Measurements from ENCODE around the gene DDIAS. TPM values are rescaled to one million over a fixed set of nuclear protein-coding genes. Genes with fewer than 3 reads are reported as not detected.
"Not testable (repeated sequence)": the region's sequence is repeated elsewhere in the genome, so short reads cannot be mapped to it uniquely, and the experiment has no call there.

The DDIAS gene
- total RNA-seq, 4 donors from 2014 or later = 0.17 to 1.6 (median 0.52) TPM; not detected in 1

GRCh38 chr11:82936261-82936660 lies 34.7 kb downstream of the DDIAS start:
- no peak for DNase-seq (ENCODE audit: extremely low spot score)
- 89% methylated on average over 3 of the region's 3 CpGs for WGBS

GRCh38 chr11:82937554-82937953 lies 36.0 kb downstream of the DDIAS start:
- Histone ChIP-seq H3K9me3 (no peaks in the 10 kb centered on the region), H3K4me1 (no peaks in the 10 kb centered on the region), H3K36me3 (no peaks in the 10 kb centered on the region), H3K4me3 (no peak overlapping the region), H3K27ac (replicated peaks in 1 of 4) (no peak overlapping the region), H3K27me3 (no peaks in the 10 kb centered on the region)
- 96% methylated on average over 2 of the region's 2 CpGs for WGBS
- intact Hi-C loops (cut with DNase I) = no loop called here
- no peak for TF ChIP-seq EP300 (IDR thresholded peaks at IDR 0.05)
- no peak for TF ChIP-seq POLR2AphosphoS5 (IDR thresholded peaks at IDR 0.05)
- TF ChIP-seq CTCF (IDR thresholded peaks at IDR 0.05) = no peak
- no peak for TF ChIP-seq POLR2A (IDR thresholded peaks at IDR 0.05; ENCODE audit: low read depth)
- no peak for DNase-seq (ENCODE audit: extremely low spot score)

More at GRCh38 chr11:82936261-82936660, 34.7 kb downstream of the DDIAS start:
- intact Hi-C loops (cut with DNase I) = no loop called here
- no peak overlapping the region for H3K27ac ChIP-seq (replicated peaks in 1 of 4)
- no peak for TF ChIP-seq POLR2AphosphoS5 (IDR thresholded peaks at IDR 0.05)
- TF ChIP-seq EP300 (IDR thresholded peaks at IDR 0.05) = no peak
- no peak for TF ChIP-seq CTCF (IDR thresholded peaks at IDR 0.05)
- no peak for TF ChIP-seq POLR2A (IDR thresholded peaks at IDR 0.05; ENCODE audit: low read depth)
- no peaks in the 10 kb centered on the region for H3K9me3 ChIP-seq
- no peaks in the 10 kb centered on the region for H3K4me1 ChIP-seq
- H3K36me3 ChIP-seq = no peaks in the 10 kb centered on the region
- no peak overlapping the region for H3K4me3 ChIP-seq
- no peaks in the 10 kb centered on the region for H3K27me3 ChIP-seq

GRCh38 chr11:82939456-82939855 lies 37.9 kb downstream of the DDIAS start:
- H3K4me1 ChIP-seq = no peaks in the 10 kb centered on the region
- H3K9me3 ChIP-seq = no peaks in the 10 kb centered on the region
- H3K4me3 ChIP-seq = no peak overlapping the region
- TF ChIP-seq CTCF (IDR thresholded peaks at IDR 0.05) (no peak), POLR2A (IDR thresholded peaks at IDR 0.05; ENCODE audit: low read depth) (no peak), POLR2AphosphoS5 (IDR thresholded peaks at IDR 0.05) (no peak), EP300 (IDR thresholded peaks at IDR 0.05) (no peak)
- 97% methylated on average over 2 of the region's 2 CpGs for WGBS
- intact Hi-C loops (cut with DNase I) = no loop called here
- no peak for DNase-seq (ENCODE audit: extremely low spot score)
- H3K36me3 ChIP-seq = no peaks in the 10 kb centered on the region
- H3K27me3 ChIP-seq = no peaks in the 10 kb centered on the region
- H3K27ac ChIP-seq (replicated peaks in 1 of 4) = no peak overlapping the region

GRCh38 chr11:82942376-82942775 lies 40.8 kb downstream of the DDIAS start:
- H3K27ac ChIP-seq (replicated peaks in 1 of 4) = no peak overlapping the region
- H3K4me1 ChIP-seq = no peaks in the 10 kb centered on the region
- 100% methylated on average over 2 of the region's 2 CpGs for WGBS
- intact Hi-C loops (cut with DNase I) = no loop called here
- TF ChIP-seq CTCF (IDR thresholded peaks at IDR 0.05) = no peak
- no peak for TF ChIP-seq POLR2A (IDR thresholded peaks at IDR 0.05; ENCODE audit: low read depth)
- TF ChIP-seq POLR2AphosphoS5 (IDR thresholded peaks at IDR 0.05) = no peak
- TF ChIP-seq EP300 (IDR thresholded peaks at IDR 0.05) = no peak
- no peak overlapping the region for H3K4me3 ChIP-seq
- DNase-seq (ENCODE audit: extremely low spot score) = no peak
- no peaks in the 10 kb centered on the region for H3K36me3 ChIP-seq
- H3K27me3 ChIP-seq = no peaks in the 10 kb centered on the region
- no peaks in the 10 kb centered on the region for H3K9me3 ChIP-seq

- H3K27me3 ChIP-seq; H3K4me3 ChIP-seq; H3K9me3 ChIP-seq; H3K4me1 ChIP-seq; H3K36me3 ChIP-seq; intact Hi-C loops (cut with DNase I); H3K27ac ChIP-seq (replicated peaks in 1 of 4); DNase-seq (ENCODE audit: extremely low spot score): not testable (repeated sequence)
- 100% methylated on average over 1 of the region's 1 CpG for WGBS
Observed at GRCh38 chr11:82943430-82943829, 41.9 kb downstream of the DDIAS start.

Measured in esophagus muscularis mucosa (tissue), 4 donors.